WERI-Rb-1 (cell line): Measurements from ENCODE around the gene NEK1.
"Not testable (repeated sequence)": the region's sequence is repeated elsewhere in the genome, so short reads cannot be mapped to it uniquely, and the experiment has no call there.

Experiments
- DNase-seq: peaks from one replicate; pipeline ENCODE4 v3.0.0-alpha.2; 2020
- H3K27ac ChIP-seq: fragments of 250-450 bp; sonication (Bioruptor Pico); 2 replicates; pipeline ENCODE4 v1.5.1; 2020; ENCODE audit warnings: mild to moderate bottlenecking, moderate library complexity
- H3K27me3 ChIP-seq: fragments of 250-450 bp; sonication (Bioruptor Pico); 2 replicates; pipeline ENCODE4 v1.5.1; 2021; ENCODE audit warnings: mild to moderate bottlenecking, low read depth, moderate library complexity; ENCODE audit not compliant: insufficient read depth, severe bottlenecking
- H3K36me3 ChIP-seq: fragments of 250-450 bp; sonication (Bioruptor Pico); 2 replicates; pipeline ENCODE4 v1.5.1; 2020; ENCODE audit warnings: mild to moderate bottlenecking, moderate library complexity
- H3K4me3 ChIP-seq: 2 replicates; pipeline ENCODE4 v1.5.1; 2011; ENCODE audit warnings: low read depth, mild to moderate bottlenecking, control low read depth, low read length
- H3K9me3 ChIP-seq: fragments of 250-450 bp; sonication (Bioruptor Pico); 2 replicates; pipeline ENCODE4 v1.5.1; 2021; ENCODE audit warnings: mild to moderate bottlenecking, moderate library complexity; ENCODE audit not compliant: severe bottlenecking
- TF ChIP-seq, protein P1 (sequence below): IDR thresholded peaks from 2 replicates; pipeline ENCODE4 v1.5.1; 2011; ENCODE audit warnings: low read depth, mild to moderate bottlenecking, control low read depth, inconsistent platforms, low read length

Gene NEK1

GRCh38 chr4:169567916-169568315 is 44.5 kb downstream of the NEK1 start:
- no peak for DNase-seq
- TF ChIP-seq, protein P1, sequence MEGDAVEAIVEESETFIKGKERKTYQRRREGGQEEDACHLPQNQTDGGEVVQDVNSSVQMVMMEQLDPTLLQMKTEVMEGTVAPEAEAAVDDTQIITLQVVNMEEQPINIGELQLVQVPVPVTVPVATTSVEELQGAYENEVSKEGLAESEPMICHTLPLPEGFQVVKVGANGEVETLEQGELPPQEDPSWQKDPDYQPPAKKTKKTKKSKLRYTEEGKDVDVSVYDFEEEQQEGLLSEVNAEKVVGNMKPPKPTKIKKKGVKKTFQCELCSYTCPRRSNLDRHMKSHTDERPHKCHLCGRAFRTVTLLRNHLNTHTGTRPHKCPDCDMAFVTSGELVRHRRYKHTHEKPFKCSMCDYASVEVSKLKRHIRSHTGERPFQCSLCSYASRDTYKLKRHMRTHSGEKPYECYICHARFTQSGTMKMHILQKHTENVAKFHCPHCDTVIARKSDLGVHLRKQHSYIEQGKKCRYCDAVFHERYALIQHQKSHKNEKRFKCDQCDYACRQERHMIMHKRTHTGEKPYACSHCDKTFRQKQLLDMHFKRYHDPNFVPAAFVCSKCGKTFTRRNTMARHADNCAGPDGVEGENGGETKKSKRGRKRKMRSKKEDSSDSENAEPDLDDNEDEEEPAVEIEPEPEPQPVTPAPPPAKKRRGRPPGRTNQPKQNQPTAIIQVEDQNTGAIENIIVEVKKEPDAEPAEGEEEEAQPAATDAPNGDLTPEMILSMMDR: no peak
- no peaks in the 10 kb centered on the region for H3K27me3 ChIP-seq
- no peaks in the 10 kb centered on the region for H3K9me3 ChIP-seq
- no peak overlapping the region for H3K4me3 ChIP-seq
- H3K27ac ChIP-seq: no peak overlapping the region
- no peaks in the 10 kb centered on the region for H3K36me3 ChIP-seq

DNA sequence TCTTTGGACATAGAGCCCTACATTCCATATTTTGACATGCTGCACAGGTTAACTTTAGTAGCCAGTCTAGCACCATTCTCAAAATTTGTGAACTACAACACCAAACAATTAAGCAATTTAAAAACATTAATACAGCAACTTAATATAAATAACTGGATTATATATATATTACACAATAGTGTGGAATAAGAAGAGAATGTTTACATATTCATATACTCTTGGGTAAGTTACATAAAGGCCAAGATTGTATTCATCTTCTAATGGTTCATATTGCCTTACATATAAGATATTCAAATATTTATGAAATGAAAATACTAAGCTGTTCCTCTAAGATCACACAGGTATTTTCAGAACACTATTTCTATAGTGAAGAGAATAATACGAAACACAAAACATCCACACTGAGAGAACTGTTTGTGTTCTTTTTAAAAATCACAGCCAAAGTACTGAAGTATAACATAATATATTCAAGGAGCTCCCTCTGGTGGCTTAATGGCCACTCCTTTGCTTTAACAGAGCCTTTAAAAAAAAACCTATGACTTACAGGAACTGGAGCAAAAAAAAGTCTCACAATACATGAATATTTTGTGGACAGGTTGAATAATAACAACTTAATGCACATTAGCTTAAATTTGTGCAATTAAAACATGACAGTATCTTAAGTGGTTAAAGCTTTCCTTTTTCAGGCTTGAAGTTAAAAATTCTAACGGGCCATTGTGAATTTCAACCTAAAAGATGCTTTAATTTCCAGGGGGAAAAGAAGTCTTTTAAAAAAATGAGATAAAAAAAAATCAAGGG is 46.2 kb downstream of the NEK1 start:
- H3K36me3 ChIP-seq: no peaks in the 10 kb centered on the region
- no peak overlapping the region for H3K4me3 ChIP-seq
- TF ChIP-seq, protein P1: peak; percentile 44; the same call in 1 of the 2 replicates
- no peaks in the 10 kb centered on the region for H3K27me3 ChIP-seq
- no peak overlapping the region for H3K27ac ChIP-seq
- DNase-seq: peak; percentile 28
- H3K9me3 ChIP-seq: no peaks in the 10 kb centered on the region

DNA sequence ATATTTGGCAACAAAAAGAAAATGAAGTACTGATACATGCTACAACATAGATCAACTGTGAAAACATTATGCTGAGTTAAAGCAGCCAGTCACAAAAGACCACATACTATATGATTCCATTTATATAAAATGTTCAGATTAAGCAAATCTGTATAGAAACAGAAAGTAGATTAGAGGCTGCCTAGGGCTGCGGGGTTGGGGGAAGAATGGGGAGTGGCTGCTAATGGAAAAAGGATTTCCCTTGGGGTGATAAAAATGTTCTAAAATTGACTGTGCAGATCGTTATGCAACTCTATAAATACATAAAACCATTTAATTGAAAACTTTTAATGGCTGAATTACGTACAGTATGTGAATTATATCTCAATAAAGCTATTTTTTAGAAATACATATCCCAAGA is 46.8 kb downstream of the NEK1 start:
- DNase-seq: no peak
- TF ChIP-seq, protein P1: no peak
- Histone ChIP-seq H3K4me3 (no peak overlapping the region), H3K27ac (no peak overlapping the region), H3K27me3 (no peaks in the 10 kb centered on the region), H3K36me3 (no peaks in the 10 kb centered on the region), H3K9me3 (no peaks in the 10 kb centered on the region)

DNA sequence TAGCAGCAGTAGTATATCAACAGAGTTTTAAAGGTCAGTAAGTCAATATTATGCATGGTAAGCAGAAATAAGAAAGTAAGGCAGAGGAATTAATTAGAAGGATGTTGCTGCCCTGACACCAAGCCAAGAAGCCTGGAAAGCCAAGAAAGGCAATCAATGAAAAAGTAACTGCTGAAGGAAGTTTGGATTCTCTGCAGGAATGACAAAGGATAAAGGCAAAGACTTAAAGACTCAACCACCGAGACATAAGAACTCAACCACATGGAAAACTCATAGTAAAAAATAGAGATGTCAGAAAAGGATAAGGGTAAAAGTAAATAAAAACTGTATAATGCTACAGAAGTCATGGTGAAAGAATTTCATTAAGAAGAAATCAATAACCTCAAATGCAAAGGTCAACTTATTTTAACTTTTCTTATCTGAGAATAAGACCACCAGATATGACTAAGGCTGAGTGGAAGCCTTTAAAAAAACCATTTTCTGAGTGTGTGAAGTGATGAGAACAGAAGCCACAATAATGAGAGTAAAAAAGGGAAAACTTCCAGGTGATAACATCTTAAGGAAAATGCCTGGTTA is 55.2 kb downstream of the NEK1 start:
- H3K27me3 ChIP-seq: no peaks in the 10 kb centered on the region
- peaks cover 8% of the 10 kb centered on the region for H3K36me3 ChIP-seq
- DNase-seq: no peak
- no peaks in the 10 kb centered on the region for H3K9me3 ChIP-seq
- TF ChIP-seq, protein P1: no peak
- no peak overlapping the region for H3K4me3 ChIP-seq
- H3K27ac ChIP-seq: no peak overlapping the region

- H3K4me3 ChIP-seq, H3K27ac ChIP-seq, DNase-seq, H3K27me3 ChIP-seq: not testable (repeated sequence)
- Histone ChIP-seq H3K36me3 (peaks cover 14% of the 10 kb centered on the region), H3K9me3 (peaks cover 10% of the 10 kb centered on the region)
These were observed 65.8 kb downstream of the NEK1 start for GRCh38 chr4:169546548-169546947.

DNA sequence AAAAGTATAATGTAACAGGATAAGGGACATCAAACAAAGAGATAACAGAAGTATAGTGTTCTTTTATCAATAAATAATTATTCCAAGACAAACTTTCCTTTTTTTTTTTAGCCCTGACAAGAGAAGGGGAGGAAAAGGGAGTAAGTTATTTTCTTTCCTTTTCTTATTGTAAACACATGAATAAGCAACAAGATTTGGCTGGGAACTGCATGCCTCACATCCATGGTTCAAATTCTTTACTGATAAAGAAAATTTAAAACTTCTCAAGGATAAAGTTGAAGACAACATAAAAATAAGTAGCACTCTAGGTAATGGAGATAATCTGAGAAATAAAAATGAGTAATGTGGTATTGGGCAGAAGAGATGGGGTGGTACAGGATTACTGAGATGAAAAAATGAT is 71.6 kb downstream of the NEK1 start:
- no peak overlapping the region for H3K27ac ChIP-seq
- H3K4me3 ChIP-seq: no peak overlapping the region
- DNase-seq: no peak
- TF ChIP-seq, protein P1: no peak
- H3K36me3 ChIP-seq: peaks cover 8% of the 10 kb centered on the region; the same call in 1 of the 2 replicates
- H3K27me3 ChIP-seq: no peaks in the 10 kb centered on the region
- H3K9me3 ChIP-seq: peaks cover 2% of the 10 kb centered on the region
